RPMI7951 (cell line): Measurements from ENCODE around the gene DAB2. TPM values are rescaled to one million over a fixed set of nuclear protein-coding genes. Genes with fewer than 3 reads are reported as not detected.
"Not testable (repeated sequence)": the region's sequence is repeated elsewhere in the genome, so short reads cannot be mapped to it uniquely, and the experiment has no call there.

Experiments used
- DNase-seq: peaks from one replicate; pipeline ENCODE4 v3.0.0-alpha.2; 2012; ENCODE audit warnings: low read depth
- total RNA-seq: library from RNA; depleted of rRNA; stranded (reverse); fragments of >200 nt; shearing (Covaris generic); gene quantifications from 2 replicates; pipeline ENCODE4 v1.2.3, GENCODE V29; 2014; rRNA removed

DAB2 gene
- total RNA-seq, 1 experiment from 2014 or later: 19.9 TPM

GRCh38 chr5:39340506-39340905 lies 84.3 kb downstream of the DAB2 start:
- DNase-seq: no peak

GRCh38 chr5:39337252-39337915 lies 87.4 kb downstream of the DAB2 start:
- DNase-seq: no peak

- DNase-seq: not testable (repeated sequence)
These were observed 90.5 kb downstream of the DAB2 start for GRCh38 chr5:39334296-39334695.

DNA sequence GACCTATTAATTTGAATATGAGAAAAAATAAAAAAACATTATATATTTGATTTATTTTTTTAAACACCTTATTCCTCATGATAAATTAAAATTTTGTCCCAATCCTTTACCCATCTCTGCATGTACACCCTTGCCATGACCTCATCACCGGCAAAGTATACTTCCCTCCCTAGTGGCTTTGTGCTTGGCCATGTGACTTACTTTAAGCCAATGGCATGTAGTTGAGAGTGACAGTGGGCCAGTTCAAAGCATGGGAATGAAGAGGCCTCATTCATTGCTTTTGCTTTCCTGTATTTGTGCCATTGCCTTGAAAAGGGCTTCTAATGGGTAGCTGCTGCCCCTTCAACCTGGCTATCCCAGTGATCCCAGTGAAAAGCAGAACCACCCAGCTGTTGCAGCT lies 91.7 kb downstream of the DAB2 start:
- no peak for DNase-seq

- DNase-seq: no peak
These were observed 92.9 kb downstream of the DAB2 start for GRCh38 chr5:39331861-39332381.

DNA sequence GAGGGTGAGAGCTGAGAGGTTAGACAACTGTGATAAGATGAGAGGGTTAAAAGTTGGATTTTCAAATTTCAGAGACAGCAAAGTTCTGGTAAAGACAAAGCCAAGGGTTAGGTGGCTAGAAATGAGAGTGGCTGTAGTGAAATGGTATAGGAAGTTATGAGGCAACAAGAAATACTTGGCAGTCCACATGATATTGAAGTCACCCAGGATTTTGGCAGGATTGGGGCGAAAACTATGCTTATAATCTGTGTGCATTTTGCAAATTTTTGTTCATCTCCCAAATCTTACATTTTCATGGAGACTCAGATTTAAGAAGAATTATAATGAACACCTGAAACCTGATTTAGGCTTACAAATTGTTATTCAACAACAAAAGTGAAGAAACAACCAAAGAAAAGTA lies 96.0 kb downstream of the DAB2 start:
- no peak for DNase-seq

DNA sequence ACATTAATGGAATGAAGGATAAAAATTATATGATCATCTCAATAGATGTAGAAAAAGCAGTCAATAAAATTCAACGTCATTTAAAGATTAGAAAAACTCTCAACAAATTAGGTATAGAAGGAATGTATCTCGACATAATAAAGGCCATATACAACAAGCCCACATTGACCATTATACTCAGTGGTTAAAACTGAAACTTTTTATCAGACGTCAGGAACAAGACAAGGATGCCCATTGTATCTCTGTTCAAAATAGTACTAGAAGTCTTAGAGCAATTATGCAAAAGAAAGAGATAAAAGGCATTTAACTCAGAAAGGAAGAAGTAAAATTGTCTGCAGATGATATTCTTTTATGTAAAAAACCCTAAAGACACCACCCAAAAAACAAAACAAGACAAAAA lies 101.2 kb downstream of the DAB2 start:
- DNase-seq: peak; percentile 1

Other genes with a start within 250 kb of the DAB2 start
- 0.60 and 0.68 TPM in 2 replicates for gene FYB1, start 205.4 kb downstream of the DAB2 start, total RNA-seq
- gene C9, start 60.5 kb downstream of the DAB2 start, total RNA-seq: not detected in 2 replicates